ENCODE data around the gene FBXW4.

FBXW4 gene

DNA sequence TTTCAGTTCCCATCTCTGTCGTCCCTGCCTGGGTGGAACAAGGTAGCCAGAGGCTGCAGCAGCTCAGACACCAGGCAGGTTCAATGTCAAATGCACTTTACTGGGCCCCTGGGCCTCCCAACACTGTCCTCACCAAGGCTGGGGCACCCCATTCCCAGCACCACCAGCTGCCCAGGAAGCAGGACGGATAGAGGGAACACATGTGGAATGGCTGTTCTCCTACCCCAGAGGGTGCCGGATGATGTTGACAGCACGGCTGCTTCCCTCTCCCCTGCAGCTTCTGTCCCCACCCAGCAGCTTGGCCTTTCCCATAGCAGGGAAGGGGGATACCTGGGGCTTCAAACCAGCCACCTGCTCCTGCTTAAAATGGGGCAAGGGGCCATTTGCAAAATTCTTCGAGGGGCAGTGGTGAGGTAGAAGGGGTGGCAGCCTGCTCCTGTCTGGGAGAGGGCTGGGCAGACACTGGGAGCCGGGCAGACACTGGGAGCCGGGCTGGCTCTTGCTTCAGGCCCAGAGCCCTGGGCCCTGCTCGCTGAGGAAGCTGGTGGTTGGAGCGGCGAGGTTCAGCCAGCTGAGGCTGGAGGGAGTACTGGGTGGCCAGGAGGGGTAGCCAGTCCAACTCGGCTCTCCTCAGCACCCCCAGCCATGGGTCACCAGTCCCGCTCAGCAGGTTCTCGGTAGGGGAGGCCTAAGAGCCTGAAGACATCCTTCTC is 116.0 kb downstream of the FBXW4 start:
- no peak for DNase-seq

DNA sequence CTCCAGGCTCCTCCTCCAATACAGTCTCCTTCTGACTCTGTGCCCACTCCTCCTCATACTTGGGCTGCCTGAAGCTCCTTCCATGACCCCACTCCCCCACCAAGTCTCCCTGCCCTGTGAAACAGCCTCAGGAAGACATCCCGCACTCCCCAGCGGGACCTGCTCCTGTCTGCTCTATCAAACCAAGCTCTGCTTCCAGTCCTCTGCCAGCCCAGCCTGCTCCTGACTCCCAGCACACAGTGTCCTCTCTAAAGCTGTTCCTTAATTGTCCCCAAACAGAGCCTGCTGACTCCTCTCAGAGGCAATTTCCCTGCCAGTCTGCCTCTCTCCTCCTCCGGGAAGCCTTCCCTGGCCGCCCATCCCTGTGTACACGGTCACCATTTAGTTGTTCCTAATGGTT is 116.8 kb downstream of the FBXW4 start:
- DNase-seq: no peak

DNA sequence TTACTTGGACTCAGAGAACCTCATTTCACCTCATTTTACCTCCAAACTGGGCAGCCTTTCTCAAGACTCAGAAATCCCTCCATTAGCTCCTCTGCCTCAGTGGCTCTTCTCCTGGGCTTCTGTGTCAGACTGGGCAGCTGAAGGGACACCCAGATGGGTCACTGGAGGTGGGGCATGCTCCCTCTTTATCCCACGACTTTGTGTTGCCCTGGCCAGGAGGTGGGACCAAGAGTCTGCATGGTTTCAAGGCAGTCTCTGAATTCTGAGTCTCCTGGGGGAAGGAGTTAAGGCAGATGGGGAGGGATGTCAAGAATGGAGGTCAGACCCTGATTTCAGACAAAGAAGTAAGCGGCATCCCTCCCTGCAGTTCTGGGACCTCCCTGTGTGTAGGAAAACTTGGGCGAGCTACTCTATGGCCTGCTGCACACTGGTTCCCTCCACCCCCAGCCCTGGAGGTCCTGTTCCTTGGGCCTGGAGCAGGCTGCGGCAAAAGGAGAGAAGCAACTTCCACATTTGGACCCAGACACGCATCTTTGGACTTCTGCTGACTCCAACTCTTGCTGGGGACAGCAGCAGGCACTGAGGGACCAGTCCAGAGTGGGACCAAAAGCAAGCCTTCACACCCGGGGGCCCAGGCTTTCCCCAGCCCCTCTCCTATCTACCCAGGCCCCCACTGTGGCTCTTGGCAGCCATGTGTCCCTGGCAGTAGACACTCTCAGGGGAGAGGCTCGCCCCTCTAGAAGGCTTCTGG is 117.7 kb downstream of the FBXW4 start:
- DNase-seq: no peak

DNA sequence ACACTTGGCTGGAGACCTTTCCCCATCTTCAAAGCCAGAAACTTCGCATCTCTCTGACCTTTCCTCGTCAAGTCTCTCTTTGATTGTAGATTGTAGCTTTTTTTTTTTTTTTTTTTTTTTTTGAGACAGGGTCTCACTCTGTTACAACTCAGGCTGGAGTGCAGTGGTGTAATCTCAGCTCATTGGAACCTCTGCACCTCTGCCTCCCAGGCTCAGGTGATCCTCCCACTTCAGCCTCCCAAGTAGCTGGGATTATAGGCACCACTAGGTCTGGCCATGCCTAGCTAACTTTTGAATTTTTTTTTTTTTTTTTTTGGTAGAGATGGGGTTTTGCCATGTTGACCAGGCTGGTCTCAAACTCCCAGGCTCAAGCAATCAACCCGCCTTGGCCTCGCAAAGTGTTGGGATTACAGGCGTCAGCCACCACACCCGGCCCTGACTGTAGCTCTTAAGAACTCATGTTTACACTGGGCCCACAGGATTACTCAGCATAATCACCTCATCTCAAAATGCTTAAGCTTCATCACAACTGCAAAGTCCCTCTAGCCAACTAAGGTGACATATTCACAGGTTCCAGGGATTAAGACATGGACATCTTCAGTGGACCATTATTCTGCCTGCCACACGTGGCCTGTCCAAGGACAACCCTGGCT is 118.6 kb downstream of the FBXW4 start:
- DNase-seq: peak; percentile 49

DNA sequence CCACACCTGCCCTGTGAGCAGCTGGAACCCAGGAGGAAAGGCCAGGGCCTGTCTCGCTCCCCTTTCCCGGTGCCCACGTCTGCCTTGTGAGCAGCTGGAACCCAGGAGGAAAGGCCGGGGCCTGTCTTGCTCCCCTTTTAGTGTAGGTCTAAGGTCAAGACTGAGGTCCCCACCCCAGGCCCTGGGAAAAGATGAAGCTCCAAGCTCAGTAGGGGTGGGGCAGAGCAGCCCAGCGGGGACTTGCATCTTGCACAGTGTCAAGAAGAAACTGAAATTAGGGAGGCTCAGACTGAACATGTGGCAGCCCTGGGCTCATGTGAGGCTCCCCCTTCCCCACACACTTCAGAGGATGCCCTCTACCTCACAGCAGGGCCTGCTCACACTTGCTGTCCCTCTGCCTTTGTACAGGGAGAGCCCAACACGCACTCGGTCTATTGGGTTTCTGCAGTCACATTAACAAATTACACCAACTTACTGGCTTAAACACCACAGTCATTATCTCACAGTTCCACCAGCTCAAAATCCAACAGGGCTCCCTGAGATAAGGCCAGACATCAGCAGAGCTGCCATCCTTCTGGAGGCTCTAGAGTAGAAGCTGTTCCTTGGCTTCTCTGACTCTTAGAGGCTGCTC is 119.3 kb downstream of the FBXW4 start:
- peak; percentile 97 for DNase-seq

DNA sequence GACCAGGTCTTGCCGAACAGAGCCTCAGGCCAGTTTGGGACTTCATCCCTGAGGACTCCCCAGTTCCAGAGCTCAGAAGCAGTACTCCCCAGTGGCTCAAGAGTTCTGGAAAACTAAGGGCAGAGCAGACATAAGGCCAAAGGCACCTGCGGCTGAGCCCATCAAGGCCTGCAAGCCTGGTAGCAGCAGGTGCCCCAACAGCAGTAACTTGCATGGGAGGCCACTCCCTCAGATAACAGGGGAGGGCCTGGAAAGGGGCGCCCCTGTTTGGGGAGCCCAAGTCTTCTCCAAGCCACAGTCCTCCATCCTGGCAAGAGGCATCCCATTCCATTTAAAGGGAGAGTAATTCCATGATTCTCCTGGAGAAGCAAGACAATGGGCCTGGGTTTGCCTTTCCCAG is 119.9 kb downstream of the FBXW4 start:
- DNase-seq: no peak

DNA sequence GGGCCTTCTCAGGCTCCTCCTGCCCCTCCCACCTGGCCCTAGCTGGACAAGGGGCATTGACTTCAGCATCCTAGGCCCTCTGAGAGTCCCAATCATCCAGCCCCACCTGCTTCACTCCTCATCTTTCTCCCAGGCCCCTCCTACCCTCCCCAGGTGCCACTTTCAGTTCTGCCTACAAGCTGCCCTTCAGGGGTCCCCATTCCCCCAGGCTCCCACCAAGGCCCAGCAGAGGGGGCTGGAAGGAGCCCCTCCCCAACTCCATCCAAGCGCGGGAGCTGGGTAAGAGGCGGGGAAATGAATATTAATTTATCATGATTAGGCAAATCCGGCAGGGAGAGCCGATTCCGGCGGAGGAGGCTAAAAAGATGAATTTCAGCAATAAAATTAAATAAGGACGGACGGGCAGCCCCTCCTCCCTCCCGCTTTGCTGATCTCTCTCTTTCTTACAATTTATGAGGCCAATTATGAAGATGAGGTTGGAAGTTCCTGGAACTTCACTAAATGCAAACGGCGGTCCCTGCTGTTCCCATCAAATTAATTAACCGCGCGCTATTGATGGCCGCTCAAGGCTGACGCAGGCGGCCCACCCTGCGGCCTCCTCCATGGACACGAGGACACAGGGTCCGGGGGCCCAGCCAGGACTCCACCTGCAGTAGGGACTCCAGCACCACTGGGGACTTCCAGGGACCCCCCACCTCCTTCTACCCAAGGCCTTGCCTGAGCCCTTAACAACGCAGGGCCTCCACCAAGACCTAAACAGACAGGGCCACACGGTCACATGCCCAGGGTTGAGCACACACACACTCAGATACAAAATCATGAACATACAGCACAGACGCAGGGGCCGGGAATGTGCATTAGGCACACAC is 120.9 kb downstream of the FBXW4 start:
- DNase-seq: no peak

DNA sequence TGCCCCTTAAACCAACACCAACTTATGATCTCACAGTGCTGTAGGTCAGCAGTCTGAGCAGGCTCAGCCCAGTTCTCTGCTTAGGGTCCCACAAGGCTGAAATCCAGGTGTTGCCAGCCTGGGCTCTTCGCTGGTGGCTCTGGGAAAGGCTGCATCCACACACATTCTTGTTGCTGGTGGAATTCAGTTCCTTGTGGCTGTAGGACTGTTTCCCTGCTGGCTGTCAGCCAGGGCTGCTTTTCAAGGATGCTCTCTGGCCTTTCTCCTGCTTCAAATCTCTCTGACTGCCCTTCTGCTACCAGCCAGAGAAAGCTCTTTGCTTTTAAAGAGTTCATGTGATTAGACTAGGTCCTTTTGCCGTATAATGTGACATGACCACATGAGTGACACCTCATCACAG is 122.2 kb downstream of the FBXW4 start:
- peak; percentile 28 for DNase-seq

DNA sequence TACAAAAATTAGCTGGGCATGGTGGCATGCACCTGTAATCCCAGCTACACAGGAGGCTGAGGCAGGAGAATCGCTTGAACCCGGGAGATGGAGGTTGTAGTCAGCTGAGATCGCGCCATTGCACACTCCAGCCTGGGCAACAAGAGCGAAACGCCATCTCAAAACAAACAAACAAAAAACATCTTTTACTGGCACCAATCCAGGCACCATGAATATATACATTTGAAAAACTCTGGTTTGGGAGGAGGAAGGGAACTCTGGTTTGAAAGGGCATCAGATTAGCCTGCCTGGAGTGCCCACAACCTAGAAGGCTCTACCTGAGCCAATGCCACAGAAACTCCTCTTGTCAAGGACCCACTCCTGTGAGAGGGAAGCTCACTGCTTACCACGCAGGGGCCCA is 122.8 kb downstream of the FBXW4 start:
- no peak for DNase-seq

DNA sequence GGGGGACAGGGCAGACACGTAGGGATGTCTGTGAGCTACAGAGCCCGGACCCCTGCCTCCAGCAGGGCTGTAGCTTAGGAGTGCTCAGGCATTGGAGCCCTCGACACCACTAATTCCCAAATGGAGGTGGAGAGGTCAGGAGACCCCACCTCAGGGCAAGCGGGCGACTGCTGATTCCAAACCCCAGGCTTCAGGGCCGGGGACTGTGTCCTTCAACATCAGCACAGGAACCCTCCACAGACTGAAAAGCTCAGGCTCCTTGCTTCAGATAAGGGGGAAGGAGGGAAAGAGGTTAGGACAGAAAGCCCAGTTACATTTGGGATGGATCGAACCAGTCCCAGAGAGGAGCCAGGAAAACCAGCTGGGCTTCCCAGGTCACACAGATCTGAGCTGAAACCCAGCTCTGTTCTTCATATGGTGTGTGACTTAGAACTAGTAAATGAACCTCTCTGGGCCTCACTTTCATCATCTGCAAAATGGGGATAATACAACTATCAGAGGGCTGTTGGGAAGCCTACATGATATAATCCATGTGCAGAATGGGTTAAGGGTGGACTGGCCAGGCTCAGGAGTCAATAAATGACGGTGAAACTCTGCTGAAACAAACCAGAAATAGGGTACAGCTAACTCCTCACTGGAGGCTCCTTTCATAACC is 123.6 kb downstream of the FBXW4 start:
- no peak for DNase-seq

- DNase-seq: no peak
Measured at GRCh38 chr10:101570428-101571270, 124.3 kb downstream of the FBXW4 start.

GRCh38 chr10:101569622-101570427 is 125.1 kb downstream of the FBXW4 start:
- DNase-seq: peak; percentile 91

GRCh38 chr10:101569323-101569621 is 125.7 kb downstream of the FBXW4 start:
- DNase-seq: no peak

GRCh38 chr10:101568054-101568745 is 126.8 kb downstream of the FBXW4 start:
- DNase-seq: no peak

GRCh38 chr10:101567165-101568006 is 127.6 kb downstream of the FBXW4 start:
- DNase-seq: no peak

DNA sequence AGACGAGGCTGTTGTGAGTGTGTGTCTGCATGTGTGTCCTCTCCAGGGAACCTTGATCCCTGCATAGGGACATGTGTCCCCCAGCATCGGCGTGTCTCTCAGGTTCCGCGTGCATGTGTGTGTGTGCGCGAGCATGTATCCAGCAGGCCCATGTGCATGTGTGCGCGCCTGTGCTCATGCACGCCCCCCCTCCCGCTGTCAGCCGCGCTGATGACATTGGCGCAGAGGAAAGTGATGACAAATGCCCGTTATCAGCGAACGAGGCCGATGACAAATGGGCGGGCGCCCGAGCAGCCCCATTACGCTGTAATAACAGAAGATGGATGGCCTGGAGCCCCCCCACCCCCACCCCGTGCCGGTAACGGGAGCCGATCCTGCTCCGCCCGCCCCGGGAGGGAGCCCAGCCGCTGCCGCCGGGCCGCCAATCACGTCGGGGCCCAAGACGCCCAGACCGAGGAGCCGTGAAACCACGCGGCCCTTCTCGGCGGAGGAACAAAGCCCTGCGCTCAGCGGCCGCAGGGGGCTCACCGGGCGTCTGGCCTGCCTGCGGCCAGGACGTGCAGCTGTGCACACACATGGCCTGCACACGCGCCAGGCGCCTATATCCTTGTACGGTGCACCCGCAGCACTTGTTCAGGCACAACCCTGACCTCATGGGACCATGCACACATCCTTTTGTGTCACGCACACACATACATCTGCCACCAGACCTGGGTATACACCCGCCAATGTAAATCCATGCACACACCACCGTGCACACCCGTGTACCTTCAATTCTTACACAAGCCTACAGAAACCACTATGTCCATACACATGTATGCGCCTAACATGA is 128.4 kb downstream of the FBXW4 start:
- DNase-seq: no peak

- DNase-seq: no peak
Measured at GRCh38 chr10:101565936-101566332, 129.0 kb downstream of the FBXW4 start.

DNA sequence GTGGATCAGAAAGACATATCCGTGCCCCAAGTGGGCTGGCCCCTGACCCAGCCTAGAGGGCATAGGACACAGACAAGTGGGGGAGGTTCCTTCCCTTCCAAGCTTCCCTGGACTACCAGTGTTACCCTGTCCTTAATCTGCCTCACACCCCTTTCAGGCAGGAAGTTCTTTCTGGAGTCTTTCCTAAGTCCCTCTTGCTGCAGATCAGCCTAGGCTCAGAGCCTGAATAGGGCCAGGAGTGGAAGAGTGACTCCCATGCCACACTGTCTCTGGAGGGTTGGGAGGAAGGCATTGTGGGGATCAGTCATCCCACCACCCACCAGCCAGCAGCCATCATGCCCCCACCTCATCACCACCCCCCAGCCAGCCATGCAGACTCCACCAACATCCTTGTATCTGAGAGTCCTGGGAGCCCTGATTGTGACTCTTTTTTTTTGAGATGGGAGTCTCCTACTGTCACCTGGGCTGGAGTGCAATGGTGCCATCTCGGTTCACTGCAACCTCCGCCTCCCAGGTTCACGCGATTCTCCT is 129.5 kb downstream of the FBXW4 start:
- DNase-seq: no peak
